HG03558 (cell line): Measurements from ENCODE around the gene TEX47.

Source experiments
- ATAC-seq: cut with Tn5 transposase; IDR thresholded peaks from one replicate; pipeline ENCODE4 v1.9.1; 2021; ENCODE audit warnings: moderate number of reproducible peaks; ENCODE audit not compliant: unreplicated experiment; ENCODE audit errors: extremely low read depth

Gene TEX47

DNA sequence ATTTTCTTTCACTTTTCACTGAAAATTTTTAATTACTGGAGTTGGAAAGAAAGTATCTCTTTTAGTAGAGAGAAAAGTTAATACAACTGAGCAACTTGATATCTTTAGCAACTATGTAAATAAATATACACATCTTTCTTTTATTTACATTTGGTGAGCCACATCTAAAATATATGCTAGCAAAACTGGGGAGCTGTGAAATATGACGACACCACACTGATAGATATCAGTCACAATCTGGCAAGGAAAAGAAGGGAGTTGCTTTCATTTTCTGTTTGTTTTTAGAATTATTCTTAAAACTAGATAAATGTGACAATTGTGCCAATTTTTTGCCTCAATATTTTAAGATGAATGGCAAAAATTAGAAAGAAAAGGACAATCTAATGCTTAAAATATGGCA is 38.7 kb downstream of the TEX47 start:
- no peak for ATAC-seq

DNA sequence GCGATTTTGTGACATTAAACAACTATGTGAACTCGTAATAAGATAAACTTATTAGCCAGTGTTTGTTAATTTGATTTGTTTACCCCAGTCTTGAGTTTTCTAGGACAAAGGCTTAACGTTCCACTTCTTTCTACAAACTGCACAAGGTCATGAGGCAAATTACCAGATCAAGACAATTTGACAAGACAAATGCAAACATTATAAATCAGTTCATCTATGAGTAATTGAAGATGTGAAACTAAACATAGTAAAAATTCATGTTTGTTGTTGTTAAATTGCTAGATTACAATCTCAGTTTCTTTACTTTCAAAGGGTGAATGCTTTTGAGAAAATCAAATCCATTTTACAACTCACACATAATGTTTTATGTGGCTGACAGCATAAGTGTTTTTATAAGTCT is 49.4 kb downstream of the TEX47 start:
- no peak for ATAC-seq
